PC-9 (cell line): ENCODE data around the gene SNU13. TPM values are rescaled to one million over a fixed set of nuclear protein-coding genes. Genes with fewer than 3 reads are reported as not detected.

Experiments
- BruUV-seq: library from RNA; stranded (reverse); fragments of 400-500 nt; replicated peaks from 2 replicates; lab custom pipeline; 2021; lab: Mats Ljungman, UMichigan
- CTCF ChIA-PET: fragments of 300-600 bp; sonication (Branson Sonifier 250); formaldehyde crosslinking; loops from one replicate; lab custom pipeline; 2022; ENCODE audit warnings: antibody characterized with exemption; lab: Charles Lee
- POLR2A ChIA-PET: fragments of 300-600 bp; sonication (Branson Sonifier 250); formaldehyde crosslinking; loops from one replicate; lab custom pipeline; 2022; ENCODE audit warnings: antibody characterized with exemption; ENCODE audit not compliant: unreplicated experiment; lab: Charles Lee
- DNase-seq, 2 experiments: peaks; one replicate each; pipeline versions ENCODE4 v3.0.0 to v3.0.0-alpha.2; 2015 to 2022; ENCODE audit warnings: mixed read lengths in 1 of 2
- H2AFZ ChIP-seq: fragments of 200-600 bp; sonication (generic); 2 replicates; pipeline ENCODE4 v1.8.1; 2017; ENCODE audit warnings: antibody characterized with exemption
- H3F3A ChIP-seq: fragments of 200-600 bp; sonication (generic); 2 replicates; pipeline ENCODE4 v1.8.1; 2017; ENCODE audit warnings: antibody characterized with exemption, mild to moderate bottlenecking, low read depth; ENCODE audit not compliant: insufficient read depth
- H3K27ac ChIP-seq: fragments of 200-600 bp; sonication (generic); 2 replicates; pipeline ENCODE4 v1.6.1; 2016; ENCODE audit warnings: mixed run types
- H3K27me3 ChIP-seq: fragments of 200-600 bp; sonication (generic); 2 replicates; pipeline ENCODE4 v1.6.1; 2016; ENCODE audit warnings: low read depth, mixed run types; ENCODE audit not compliant: insufficient read depth
- H3K36me3 ChIP-seq: fragments of 200-600 bp; sonication (generic); 2 replicates; pipeline ENCODE4 v1.6.1; 2016; ENCODE audit warnings: low read depth, mixed run types
- H3K4me1 ChIP-seq: fragments of 200-600 bp; sonication (generic); replicated peaks from 2 replicates; pipeline ENCODE4 v1.6.1; 2016; ENCODE audit warnings: mixed run types; ENCODE audit not compliant: insufficient read depth
- H3K4me2 ChIP-seq: fragments of 200-600 bp; sonication (generic); 2 replicates; pipeline ENCODE4 v1.6.1; 2017; ENCODE audit warnings: mixed run types
- H3K4me3 ChIP-seq: fragments of 200-600 bp; sonication (generic); 2 replicates; pipeline ENCODE4 v1.6.1; 2016; ENCODE audit warnings: mixed run types
- H3K79me2 ChIP-seq: fragments of 200-600 bp; sonication (generic); 2 replicates; pipeline ENCODE4 v1.6.1; 2017; ENCODE audit warnings: low read depth, mixed run types
- H3K9me2 ChIP-seq: fragments of 200-600 bp; sonication (generic); 2 replicates; pipeline ENCODE4 v1.8.1; 2017; ENCODE audit warnings: mild to moderate bottlenecking; ENCODE audit not compliant: insufficient read depth
- H3K9me3 ChIP-seq: fragments of 200-600 bp; sonication (generic); 2 replicates; pipeline ENCODE4 v1.8.1; 2016; ENCODE audit warnings: low read depth; ENCODE audit not compliant: insufficient read depth
- H4K20me1 ChIP-seq: fragments of 200-600 bp; sonication (generic); 2 replicates; pipeline ENCODE4 v1.8.1; 2017; ENCODE audit not compliant: insufficient read depth
- CTCF ChIP-seq: fragments of 200-600 bp; sonication (generic); conservative IDR thresholded peaks from 2 replicates; pipeline ENCODE4 v1.6.1; 2017; ENCODE audit warnings: mixed run types, antibody characterized with exemption, mild to moderate bottlenecking, moderate library complexity
- EZH2 ChIP-seq: fragments of 200-600 bp; sonication (generic); IDR thresholded peaks from 2 replicates; pipeline ENCODE4 v1.8.0; 2017; ENCODE audit warnings: antibody characterized with exemption, low read depth
- intact Hi-C: fragments of 100-400 bp; cut with micrococcal nuclease; formaldehyde crosslinking; loops from one replicate; pipeline ENCODE4 v1.10.0; 2022; ENCODE audit not compliant: unreplicated experiment
- total RNA-seq: library from RNA; stranded (reverse); gene quantifications from 2 replicates; pipeline ENCODE4 v1.2.3, GENCODE V29; 2021

The SNU13 gene
- total RNA-seq, 1 experiment from 2014 or later = 229 TPM

GRCh38 chr22:41654322-41654721 lies 34.3 kb downstream of the SNU13 start:
- H3K79me2 ChIP-seq = no peaks in the 10 kb centered on the region
- peaks cover 19% of the 10 kb centered on the region for H4K20me1 ChIP-seq
- CTCF ChIA-PET = interaction anchor here (0.5 kb wide), 1 partner anchor 430 kb away, joined by 4 read pairs; no protein-coding TSS in a partner anchor
- no peak overlapping the region for H2AFZ ChIP-seq
- no peaks in the 10 kb centered on the region for H3K4me1 ChIP-seq
- intact Hi-C loops = no loop called here
- H3K27ac ChIP-seq = no peak overlapping the region
- H3K27me3 ChIP-seq = no peaks in the 10 kb centered on the region
- H3K4me2 ChIP-seq = no peak overlapping the region
- H3K36me3 ChIP-seq = peaks cover 81% of the 10 kb centered on the region
- TF ChIP-seq CTCF (no peak), EZH2 (no peak)
- H3K4me3 ChIP-seq = no peak overlapping the region
- H3F3A ChIP-seq = peaks cover 64% of the 10 kb centered on the region
- no TSS peak for BruUV-seq
- POLR2A ChIA-PET = no interaction called here
- DNase-seq = no peak
- H3K9me3 ChIP-seq = no peaks in the 10 kb centered on the region
- H3K9me2 ChIP-seq = no peaks in the 10 kb centered on the region

- no peaks in the 10 kb centered on the region for H3K9me2 ChIP-seq
- no TSS peak for BruUV-seq
- TF ChIP-seq CTCF (no peak), EZH2 (no peak)
- DNase-seq = no peak
- peaks cover 77% of the 10 kb centered on the region for H3K36me3 ChIP-seq
- H3K27me3 ChIP-seq = no peaks in the 10 kb centered on the region
- POLR2A ChIA-PET = interaction anchor here (0.6 to 0.9 kb wide), 3 partner anchors 11 to 30 kb away, joined by 4 to 15 read pairs (median 6); partner anchors contain the start of genes DESI1 and XRCC6
- no peak overlapping the region for H3K27ac ChIP-seq
- peaks cover 40% of the 10 kb centered on the region for H4K20me1 ChIP-seq
- H3K9me3 ChIP-seq = no peaks in the 10 kb centered on the region
- H3F3A ChIP-seq = peaks cover 46% of the 10 kb centered on the region
- no peak overlapping the region for H3K4me2 ChIP-seq
- no peak overlapping the region for H2AFZ ChIP-seq
- CTCF ChIA-PET = no interaction called here
- H3K79me2 ChIP-seq = 0 out of 2 replicates have a peak, but pooled peaks cover 5% of the 10 kb centered on the region
- H3K4me1 ChIP-seq = no peaks in the 10 kb centered on the region
- intact Hi-C loops = no loop called here
- no peak overlapping the region for H3K4me3 ChIP-seq
Observed at GRCh38 chr22:41650821-41651220, 37.8 kb downstream of the SNU13 start.

GRCh38 chr22:41650229-41650628 lies 38.4 kb downstream of the SNU13 start:
- Histone ChIP-seq H3K4me2 (no peak overlapping the region), H2AFZ (no peak overlapping the region), H3K9me2 (no peaks in the 10 kb centered on the region), H3F3A (peaks cover 47% of the 10 kb centered on the region), H4K20me1 (peaks cover 43% of the 10 kb centered on the region), H3K27ac (no peak overlapping the region), H3K27me3 (no peaks in the 10 kb centered on the region), H3K79me2 (peaks cover 7% of the 10 kb centered on the region; the same call in 1 of the 2 replicates), H3K9me3 (no peaks in the 10 kb centered on the region), H3K4me3 (no peak overlapping the region), H3K36me3 (peaks cover 72% of the 10 kb centered on the region), H3K4me1 (no peaks in the 10 kb centered on the region)
- ChIA-PET CTCF (no interaction called here), POLR2A (interaction anchor here (0.9 kb wide), 1 partner anchor 10 kb away, joined by 4 read pairs; no protein-coding TSS in a partner anchor)
- no peak for DNase-seq
- no peak for TF ChIP-seq EZH2
- no peak for TF ChIP-seq CTCF
- no TSS peak for BruUV-seq
- intact Hi-C loops = no loop called here
